Stomach (tissue), 19 donors: ENCODE data around the gene TMEM219. TPM values are rescaled to one million over a fixed set of nuclear protein-coding genes. Genes with fewer than 3 reads are reported as not detected.
A peak's percentile ranks its signal among the peaks of the same experiment; 100 is the strongest.

Experiments
- DNase-seq, 2 donors: peaks; one replicate each; pipeline versions ENCODE4 v3.0.0 to v3.0.0-alpha.2; 2013 to 2019
- H3K27ac ChIP-seq, 5 donors: fragments of 200-600 bp in 4 of 5; sonication (generic) in 4 of 5; one replicate each; pipeline ENCODE4 v1.5.1; 2013 to 2019; ENCODE audit warnings: mild to moderate bottlenecking in 1 of 5, moderate library complexity in 1 of 5
- H3K27me3 ChIP-seq, 3 donors: fragments of 200-600 bp; sonication (generic); one replicate each; pipeline ENCODE4 v1.5.1; 2017 to 2019; ENCODE audit warnings: mixed run types in 1 of 3
- H3K36me3 ChIP-seq, 4 donors: fragments of 200-600 bp; sonication (generic); 1 replicate in 3 of 4; 2 replicates in 1 of 4; pipeline ENCODE4 v1.5.1; 2016 to 2019
- H3K4me1 ChIP-seq, 4 donors: fragments of 200-600 bp; sonication (generic); one replicate each; pipeline ENCODE4 v1.5.1; 2016 to 2019
- H3K4me3 ChIP-seq, 4 donors: fragments of 200-600 bp; sonication (generic) in 3 of 4; one replicate each; pipeline ENCODE4 v1.5.1; 2016 to 2019; ENCODE audit warnings: mild to moderate bottlenecking in 1 of 4
- H3K9me3 ChIP-seq, 4 donors: fragments of 200-600 bp; sonication (generic); one replicate each; pipeline ENCODE4 v1.5.1; 2016 to 2019
- CTCF ChIP-seq, 7 experiments: fragments of 450-650 bp in 4 of 7; fragments of 200-600 bp in 3 of 7; sonication (generic) in 3 of 7; IDR thresholded peaks; one replicate each; pipeline ENCODE4 v1.5.1; 2016 to 2019; ENCODE audit warnings: antibody characterized with exemption in 7 of 7, control low read depth in 2 of 7, mild to moderate bottlenecking in 1 of 7
- EP300 ChIP-seq: sonication (generic); formaldehyde crosslinking; IDR thresholded peaks from one replicate; pipeline ENCODE4 v1.6.1; 2017; ENCODE audit warnings: antibody characterized with exemption
- POLR2A ChIP-seq, 4 donors: fragments of 450-650 bp; IDR thresholded peaks; one replicate each; pipeline ENCODE4 v1.6.1; 2016; ENCODE audit warnings: antibody characterized with exemption in 4 of 4, control low read depth in 2 of 4, mild to moderate bottlenecking in 1 of 4, moderate library complexity in 1 of 4
- POLR2AphosphoS5 ChIP-seq, 3 donors: sonication (generic); formaldehyde crosslinking; IDR thresholded peaks; one replicate each; pipeline ENCODE4 v1.6.1; 2016; ENCODE audit warnings: antibody characterized with exemption in 3 of 3
- WGBS, 5 donors: extraction: QIAGEN DNeasy Blood & Tissue Kit in 3 of 5; methylation state at CpG; one replicate each; pipeline versions ENCODE4 v1.1.5 to v1.1.7; 2013 to 2018; 5-methylcytosine and 5-hydroxymethylcytosine counted together
- intact Hi-C: fragments of 100-400 bp; cut with DNase I; formaldehyde crosslinking; loops from one replicate; pipeline ENCODE4 v1.15.1; 2023; ENCODE audit warnings: low total_unique reads
- long read RNA-seq, 10 donors: transcript quantifications; one replicate each; lab custom pipeline, GENCODE V29; 2026
- polyA plus RNA-seq, 3 donors: library from polyadenylated mRNA; stranded (reverse); fragments of 200-250 nt; gene quantifications; one replicate each; pipeline ENCODE4 v1.2.3, GENCODE V29; 2013
- total RNA-seq, 5 donors: library from RNA; depleted of rRNA; stranded (reverse); fragments of >200 nt; gene quantifications; one replicate each; pipeline versions ENCODE4 v1.1.0 to v1.2.3, GENCODE V29; 2014 to 2016
- donor health status: healthy with polysubstance abuse.
- donor health status: Bipolar disorder and iron deficiency.
- donor health status: healthy.

The TMEM219 gene
- total RNA-seq (100 to 1,000 TPM in 1 of 5 donors, 10 to 100 TPM in 4; 32.1 to 238 (median 60.5) TPM), polyA plus RNA-seq (100 to 1,000 TPM; 190 to 286 (median 212) TPM)
- long read RNA-seq, donor 1, transcript TMEM219-204 (5 exons, 1,292 nt): major isoform, 10 of 16 reads
- long read RNA-seq, donor 1, partial matches to known transcripts: 0 of 16 reads
- long read RNA-seq, donor 1, other reads (novel, unspliced or antisense): 0 of 16 reads
- long read RNA-seq, donor 2, transcript TMEM219-204 (5 exons, 1,292 nt): major isoform, 19 of 39 reads
- long read RNA-seq, donor 2, transcript TMEM219-201 (6 exons, 999 nt): minor isoform, 8 of 39 reads
- long read RNA-seq, donor 2, partial matches to known transcripts: 0 of 39 reads
- long read RNA-seq, donor 2, other reads (novel, unspliced or antisense): 10 of 39 reads
- long read RNA-seq, donor 3, transcript TMEM219-201 (6 exons, 999 nt): minor isoform, 7 of 34 reads
- long read RNA-seq, donor 3, transcript TMEM219-204 (5 exons, 1,292 nt): major isoform, 13 of 34 reads
- long read RNA-seq, donor 3, partial matches to known transcripts: 0 of 34 reads
- long read RNA-seq, donor 3, other reads (novel, unspliced or antisense): 13 of 34 reads
- long read RNA-seq, donor 4, partial matches to known transcripts: 0 of 4 reads
- long read RNA-seq, donor 4, other reads (novel, unspliced or antisense): 0 of 4 reads
- long read RNA-seq, donor 5, transcript TMEM219-204 (5 exons, 1,292 nt): minor isoform, 14 of 52 reads
- long read RNA-seq, donor 5, transcript TMEM219-201 (6 exons, 999 nt): major isoform, 18 of 52 reads
- long read RNA-seq, donor 5, partial matches to known transcripts: 20 of 52 reads
- long read RNA-seq, donor 5, other reads (novel, unspliced or antisense): 0 of 52 reads
- long read RNA-seq, donor 6, transcript TMEM219-204 (5 exons, 1,292 nt): major isoform, 37 of 124 reads
- long read RNA-seq, donor 6, transcript TMEM219-201 (6 exons, 999 nt): minor isoform, 27 of 124 reads
- long read RNA-seq, donor 6, partial matches to known transcripts: 15 of 124 reads
- long read RNA-seq, donor 6, other reads (novel, unspliced or antisense): 42 of 124 reads
- long read RNA-seq, donor 7, transcript TMEM219-201 (6 exons, 999 nt): major isoform, 21 of 85 reads
- long read RNA-seq, donor 7, transcript TMEM219-204 (5 exons, 1,292 nt): major isoform, 21 of 85 reads
- long read RNA-seq, donor 7, partial matches to known transcripts: 16 of 85 reads
- long read RNA-seq, donor 7, other reads (novel, unspliced or antisense): 25 of 85 reads
- long read RNA-seq, donor 8, transcript TMEM219-204 (5 exons, 1,292 nt): major isoform, 18 of 45 reads
- long read RNA-seq, donor 8, transcript TMEM219-201 (6 exons, 999 nt): minor isoform, 10 of 45 reads
- long read RNA-seq, donor 8, partial matches to known transcripts: 9 of 45 reads
- long read RNA-seq, donor 8, other reads (novel, unspliced or antisense): 8 of 45 reads
- long read RNA-seq, donor 9, transcript TMEM219-201 (6 exons, 999 nt): minor isoform, 12 of 65 reads
- long read RNA-seq, donor 9, transcript TMEM219-204 (5 exons, 1,292 nt): major isoform, 18 of 65 reads
- long read RNA-seq, donor 9, partial matches to known transcripts: 20 of 65 reads
- long read RNA-seq, donor 9, other reads (novel, unspliced or antisense): 13 of 65 reads
- long read RNA-seq, donor 10, transcript TMEM219-204 (5 exons, 1,292 nt): major isoform, 14 of 31 reads
- long read RNA-seq, donor 10, transcript TMEM219-201 (6 exons, 999 nt): minor isoform, 5 of 31 reads
- long read RNA-seq, donor 10, partial matches to known transcripts: 0 of 31 reads
- long read RNA-seq, donor 10, other reads (novel, unspliced or antisense): 11 of 31 reads

- peaks cover 0 to 23% (median 18%) of the 10 kb centered on the region in 4 donors for H3K36me3 ChIP-seq
- intact Hi-C loops: no loop called here
- peak within 1 kb of the TSS; percentile 66 to 79 (median 70) for H3K4me3 ChIP-seq
- no peaks in the 10 kb centered on the region for H3K9me3 ChIP-seq
- peak in 5 of 7 experiments; percentile 41 to 69 (median 49) for TF ChIP-seq CTCF (IDR thresholded peaks at IDR 0.05)
- TF ChIP-seq POLR2A (IDR thresholded peaks at IDR 0.05): no peak
- peak; percentile 47 to 83 (median 79) for TF ChIP-seq POLR2AphosphoS5 (IDR thresholded peaks at IDR 0.05)
- DNase-seq: peak; percentile 93 to 97
- peak within 1 kb of the TSS; percentile 92 to 96 (median 94) for H3K27ac ChIP-seq
- 0 to 1% (median 1%) methylated on average over 27 to 75 of the region's 75 CpGs for WGBS, 5 donors
- no peaks in the 10 kb centered on the region for H3K27me3 ChIP-seq
- peaks cover 7 to 40% (median 32%) of the 10 kb centered on the region in 4 donors for H3K4me1 ChIP-seq
Measured at GRCh38 chr16:29961479-29962343, at the start of gene TMEM219. TSS of gene TMEM219 (plus strand) at chr16:29962079. CDS start at chr16:29963144, 1,065 bp downstream.

- Histone ChIP-seq H3K36me3 (peaks cover 0 to 43% (median 32%) of the 10 kb centered on the region in 4 donors), H3K27ac (no peak overlapping the region), H3K4me3 (no peak overlapping the region), H3K27me3 (no peaks in the 10 kb centered on the region), H3K4me1 (no peaks in the 10 kb centered on the region), H3K9me3 (no peaks in the 10 kb centered on the region)
- WGBS, 5 donors: 72 to 86% (median 77%) methylated on average over 11 of the region's 11 CpGs
- TF ChIP-seq POLR2A (IDR thresholded peaks at IDR 0.05): no peak
- no peak for TF ChIP-seq POLR2AphosphoS5 (IDR thresholded peaks at IDR 0.05)
- TF ChIP-seq EP300: no peak
- TF ChIP-seq CTCF (IDR thresholded peaks at IDR 0.05): no peak
- intact Hi-C loops: no loop called here
- DNase-seq: no peak
Measured at GRCh38 chr16:29912087-29912486, 49.8 kb upstream of the TMEM219 start.

GRCh38 chr16:29913514-29913913, 48.4 kb upstream of the TMEM219 start:
- no peak for DNase-seq
- Histone ChIP-seq H3K36me3 (peaks cover 0 to 49% (median 40%) of the 10 kb centered on the region in 4 donors), H3K9me3 (no peaks in the 10 kb centered on the region), H3K4me1 (no peaks in the 10 kb centered on the region), H3K4me3 (no peak overlapping the region), H3K27ac (no peak overlapping the region), H3K27me3 (no peaks in the 10 kb centered on the region)
- intact Hi-C loops: no loop called here
- no peak for TF ChIP-seq POLR2AphosphoS5 (IDR thresholded peaks at IDR 0.05)
- TF ChIP-seq POLR2A (IDR thresholded peaks at IDR 0.05): no peak
- no peak for TF ChIP-seq EP300
- no peak for TF ChIP-seq CTCF (IDR thresholded peaks at IDR 0.05)
- WGBS, 5 donors: 95 to 98% (median 98%) methylated on average over 8 of the region's 8 CpGs
